Hematopoietic multipotent progenitor cell treated with erythropoietin and hydrocortisone succinate and interleukin-3 and kit ligand, for 15 days (in vitro differentiated cells): ENCODE data around the gene GOLPH3.
"Not testable (repeated sequence)": the region's sequence is repeated elsewhere in the genome, so short reads cannot be mapped to it uniquely, and the experiment has no call there.

Experiments used
- DNase-seq: peaks from one replicate; pipeline ENCODE4 v3.0.0-alpha.2; 2015; ENCODE audit warnings: low spot score

Gene GOLPH3

DNA sequence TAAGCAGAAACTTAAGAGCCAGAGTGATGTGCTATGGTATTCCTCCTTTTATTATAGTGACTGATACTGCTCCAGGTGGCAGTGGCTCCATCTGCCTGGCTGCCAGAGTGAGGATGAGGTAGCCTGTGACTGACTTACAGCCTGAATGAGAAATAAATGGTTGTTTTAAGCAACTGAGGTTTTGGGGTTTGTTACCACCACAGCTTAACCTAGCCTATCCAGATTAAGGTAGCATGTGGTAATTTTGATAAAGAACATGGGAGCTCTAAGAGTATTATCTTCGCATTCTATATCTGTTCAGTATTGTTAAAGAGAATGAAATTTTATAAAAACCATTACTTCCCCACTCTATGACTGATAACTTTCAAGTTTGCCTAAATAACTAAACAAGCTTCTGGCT, 39.0 kb downstream of the GOLPH3 start:
- no peak for DNase-seq

DNA sequence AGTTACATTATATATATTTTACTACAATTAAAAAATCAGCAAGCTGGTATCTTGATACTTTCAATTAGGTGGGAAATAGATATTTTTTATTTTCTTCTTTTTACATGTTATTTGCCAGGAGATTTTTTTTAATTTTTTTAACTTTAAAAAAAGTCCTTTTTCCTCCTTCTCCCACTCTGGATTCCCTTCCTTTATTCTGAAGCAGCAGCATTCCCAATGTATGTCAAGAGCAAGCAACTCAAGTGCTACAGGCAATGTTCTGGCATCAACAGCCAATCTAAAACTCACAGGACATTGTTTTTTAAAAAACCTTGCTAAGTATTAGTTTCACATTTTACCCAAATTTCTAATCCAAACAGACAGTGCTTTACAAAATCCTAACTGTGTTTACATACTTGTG, 41.4 kb downstream of the GOLPH3 start:
- no peak for DNase-seq

DNA sequence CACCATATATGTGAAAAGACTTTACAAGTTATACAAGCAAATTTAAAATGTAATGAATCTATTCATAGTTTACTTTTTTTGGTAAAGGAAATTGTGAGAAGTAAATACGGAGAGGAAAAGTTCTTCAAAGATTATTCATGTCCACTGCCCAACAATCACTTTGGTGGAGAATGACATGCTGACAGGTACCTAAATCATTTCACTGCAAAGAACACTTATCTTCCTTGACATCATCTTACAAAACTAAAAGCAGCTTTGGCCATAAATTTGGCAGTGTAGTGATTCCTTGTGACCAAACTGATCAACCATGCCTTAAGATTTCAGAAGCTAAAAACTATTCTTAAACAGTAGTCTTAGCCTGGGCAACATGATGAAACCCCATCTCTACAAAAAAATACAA, 42.5 kb downstream of the GOLPH3 start:
- no peak for DNase-seq

DNA sequence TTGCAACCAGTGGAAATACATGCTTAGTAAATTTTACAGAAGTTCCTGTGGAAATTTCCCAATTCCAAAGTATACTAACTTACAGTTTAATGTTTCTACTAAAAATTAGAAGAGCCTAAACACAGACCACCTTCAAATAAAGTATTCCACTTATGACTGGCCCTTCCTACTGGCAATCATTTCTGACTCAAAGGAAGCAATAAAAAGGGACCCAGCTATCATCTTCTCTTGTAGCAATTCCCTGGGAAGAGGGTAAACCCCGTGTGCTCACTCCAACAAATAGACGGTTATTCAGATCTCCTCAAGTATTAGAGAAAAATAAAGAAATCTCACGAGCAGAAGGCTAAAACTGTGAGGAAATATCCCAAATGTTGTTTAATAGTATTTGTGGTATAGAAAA, 43.3 kb downstream of the GOLPH3 start:
- DNase-seq, result no peak

DNA sequence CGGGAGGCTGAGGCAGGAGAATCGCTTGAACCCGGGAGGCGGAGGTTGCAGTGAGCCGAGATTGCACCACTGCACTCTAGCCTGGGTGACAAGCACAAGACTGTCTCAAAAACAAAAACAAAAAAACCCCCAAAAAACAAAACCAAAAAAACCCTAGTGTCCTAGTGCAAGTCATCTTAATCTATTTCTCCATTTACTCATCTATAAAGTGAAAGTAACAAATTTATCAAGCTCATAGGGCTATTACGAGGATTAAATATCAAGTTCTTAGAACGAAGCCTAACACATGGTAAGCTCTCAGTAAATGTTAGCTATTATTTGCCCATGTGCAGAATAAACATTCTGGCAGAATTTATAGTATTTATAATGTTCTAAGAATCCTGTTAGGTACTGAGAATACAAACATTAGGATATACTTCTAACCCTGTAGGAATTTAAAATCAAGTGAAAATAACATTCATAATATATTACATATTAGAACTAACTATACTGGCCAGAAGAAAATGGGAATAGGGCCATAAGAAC, 45.0 kb downstream of the GOLPH3 start:
- DNase-seq, result no peak

DNA sequence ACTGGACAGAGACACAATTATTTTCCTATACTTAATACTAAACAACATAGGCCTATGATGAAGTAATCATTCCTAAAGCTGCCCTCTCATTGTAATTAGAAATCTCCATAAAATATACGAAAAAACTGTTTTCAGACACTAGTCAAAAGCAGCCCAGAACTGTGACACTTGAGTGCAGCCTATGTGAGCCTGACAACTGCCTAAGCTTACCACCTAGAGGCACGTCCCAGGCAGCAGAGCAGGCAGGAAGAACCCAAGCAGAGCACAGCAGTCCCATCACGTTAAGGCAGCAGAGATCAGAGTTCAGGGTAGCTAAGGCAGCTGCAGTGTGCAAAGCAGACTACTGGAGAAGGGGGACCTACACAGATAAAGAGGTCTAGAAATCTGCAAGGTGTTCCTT, 46.4 kb downstream of the GOLPH3 start:
- no peak for DNase-seq

DNA sequence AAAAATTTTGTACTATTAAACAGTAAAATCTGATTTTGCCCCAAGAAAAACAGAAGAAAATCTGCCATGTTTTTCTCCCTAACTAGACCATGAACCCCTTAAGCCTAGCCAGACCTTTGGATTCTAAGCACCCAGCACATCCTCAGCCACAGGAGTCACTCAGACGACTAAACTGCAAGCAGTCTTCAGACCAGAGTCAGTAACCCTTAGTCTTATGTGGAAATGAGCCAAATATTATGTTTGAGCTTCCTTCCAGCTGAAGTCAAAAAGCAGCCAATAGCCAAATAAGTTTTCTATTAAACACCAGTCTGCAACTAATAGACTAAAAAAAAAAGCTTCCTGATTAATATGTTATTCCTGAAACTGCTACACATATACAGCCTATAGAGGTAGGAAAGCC, 47.4 kb downstream of the GOLPH3 start:
- no peak for DNase-seq

DNA sequence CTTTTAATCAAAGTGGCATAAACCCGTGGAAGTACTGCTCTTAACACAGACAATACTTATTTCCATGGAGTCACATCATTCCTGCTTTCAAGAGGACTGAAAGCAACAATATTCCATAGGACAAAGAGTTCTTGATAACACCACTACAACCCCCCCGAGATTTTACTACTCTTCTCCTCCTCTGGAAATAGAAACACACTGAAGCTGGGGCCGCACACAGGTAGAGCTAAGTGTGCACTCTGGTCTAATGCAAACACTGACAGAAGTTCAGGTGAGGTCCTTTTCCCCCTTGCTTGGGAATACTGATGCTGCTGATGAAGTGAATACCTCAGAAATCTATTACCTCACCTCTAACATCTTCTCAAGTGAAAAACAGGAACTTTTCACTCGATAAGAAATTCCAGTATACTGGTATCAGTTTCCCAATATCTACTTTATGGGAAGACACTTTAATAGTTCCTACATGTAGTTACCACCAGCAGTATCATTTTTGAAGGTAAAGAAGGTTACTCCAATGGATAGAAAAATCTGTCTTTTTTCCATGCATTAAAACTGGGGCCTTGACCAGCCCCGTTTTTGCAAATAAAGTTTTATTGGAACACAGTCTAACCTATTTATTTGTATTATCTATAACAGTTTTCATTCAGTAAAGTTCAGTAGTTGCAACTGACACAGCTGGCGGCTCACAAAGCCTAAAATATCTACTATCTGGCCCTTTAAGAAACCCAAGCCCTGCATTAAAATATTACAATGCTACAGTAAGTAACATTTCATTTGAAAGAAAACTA, 50.0 kb downstream of the GOLPH3 start:
- no peak for DNase-seq

DNA sequence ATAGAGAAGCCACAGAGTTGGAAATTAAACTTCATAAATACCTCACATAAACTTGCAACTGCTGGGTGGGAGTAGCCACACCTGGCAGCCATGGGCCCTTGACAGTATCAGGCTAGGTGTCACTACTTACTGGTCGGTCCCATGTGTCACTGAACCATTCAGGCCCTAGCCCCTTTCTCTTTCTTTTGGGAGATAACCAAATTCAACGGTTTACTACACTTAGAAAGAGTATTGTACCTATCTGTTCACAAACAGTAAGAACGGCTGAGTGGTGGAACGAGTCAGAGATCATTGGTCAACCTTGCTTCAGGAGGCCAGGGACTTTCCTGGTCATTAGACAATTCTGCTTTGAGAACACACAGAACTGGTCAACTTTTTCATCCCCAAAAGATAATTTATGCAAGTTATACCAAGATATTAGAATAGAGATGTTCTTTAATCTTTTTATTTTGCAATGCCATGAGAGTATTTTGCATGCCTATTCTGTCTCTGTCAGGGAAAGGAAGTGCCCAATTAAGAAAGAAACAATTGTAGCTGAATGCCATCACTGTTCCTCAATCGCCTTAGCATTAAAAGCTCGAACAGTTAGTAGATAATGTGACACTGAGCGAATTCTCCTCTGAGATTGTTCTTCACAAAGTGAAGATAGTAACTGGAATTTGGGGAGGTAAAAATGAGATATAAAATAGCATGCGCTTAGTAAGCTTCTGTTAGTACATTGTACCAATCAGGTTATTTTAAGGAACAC, 50.9 kb downstream of the GOLPH3 start:
- DNase-seq, result no peak

DNA sequence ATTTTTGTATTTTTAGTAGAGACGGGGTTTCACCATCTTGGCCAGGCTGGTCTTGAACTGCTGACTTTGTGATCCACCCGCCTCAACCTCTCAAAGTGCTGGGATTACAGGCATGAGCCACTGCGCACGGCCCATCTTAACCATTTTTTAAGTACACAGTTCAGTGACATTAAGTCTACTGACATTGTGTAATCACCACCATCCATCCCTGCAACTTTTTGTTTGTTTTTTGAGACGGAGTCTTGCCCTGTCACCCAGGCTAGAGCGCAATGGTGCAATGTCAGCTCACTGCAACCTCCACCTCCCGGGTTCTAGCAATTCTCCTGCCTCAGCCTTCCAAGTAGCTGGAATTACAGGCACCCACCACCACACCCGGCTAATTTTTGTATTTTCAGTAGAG, 55.2 kb downstream of the GOLPH3 start:
- DNase-seq, result not testable (repeated sequence)

DNA sequence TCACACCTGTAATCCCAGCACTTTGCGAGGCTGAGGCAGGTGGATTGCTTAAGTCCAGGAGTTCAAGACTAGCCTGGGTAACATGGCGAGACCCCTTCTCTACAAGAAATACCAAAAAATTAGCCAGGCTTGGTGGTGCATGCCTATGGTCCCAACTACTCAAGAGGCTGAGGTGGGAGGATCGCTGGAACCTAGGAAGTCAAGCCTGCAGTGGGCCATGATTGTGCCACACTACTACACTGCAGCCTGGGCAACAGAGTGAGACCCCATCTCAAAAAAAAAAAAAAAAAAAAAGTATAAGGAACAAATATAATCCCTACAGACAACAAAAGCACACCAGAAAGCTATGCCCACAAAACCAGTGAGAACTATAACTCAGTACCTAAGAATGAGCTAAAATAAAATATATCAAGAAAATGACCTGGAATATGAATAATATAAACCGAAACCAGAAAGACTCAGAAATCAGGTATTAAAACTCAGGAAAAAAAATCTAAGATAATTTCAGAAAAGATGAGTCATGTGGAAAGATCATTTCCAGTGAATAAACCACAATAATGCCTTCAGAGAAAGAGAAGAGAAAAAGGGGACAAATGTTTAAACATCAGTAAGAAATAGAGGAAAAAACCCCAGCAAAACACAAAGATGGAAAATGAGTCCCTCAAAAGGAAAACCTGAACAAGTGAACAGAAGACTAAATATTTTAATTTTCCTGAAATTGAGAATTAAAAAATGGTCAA, 57.4 kb downstream of the GOLPH3 start:
- DNase-seq, result no peak

DNA sequence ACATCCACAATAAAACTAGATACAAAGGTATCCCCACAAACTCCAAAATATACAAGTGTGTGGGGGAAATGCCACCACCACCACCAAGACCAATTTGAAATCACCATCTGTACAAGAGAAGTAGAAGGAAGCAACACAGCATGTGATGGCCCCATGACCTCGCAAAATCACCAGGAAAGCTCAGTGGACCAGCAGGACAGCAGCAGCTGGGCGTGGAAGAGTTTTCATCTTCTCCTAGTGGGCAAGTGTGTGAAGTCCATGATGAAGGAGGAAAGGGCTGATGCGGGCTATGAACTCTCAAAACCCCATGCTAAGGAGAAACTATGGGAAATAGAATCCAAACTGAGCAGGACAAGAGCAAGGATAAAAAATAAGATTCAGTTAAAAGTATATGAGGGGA, 58.1 kb downstream of the GOLPH3 start:
- DNase-seq, result no peak

DNA sequence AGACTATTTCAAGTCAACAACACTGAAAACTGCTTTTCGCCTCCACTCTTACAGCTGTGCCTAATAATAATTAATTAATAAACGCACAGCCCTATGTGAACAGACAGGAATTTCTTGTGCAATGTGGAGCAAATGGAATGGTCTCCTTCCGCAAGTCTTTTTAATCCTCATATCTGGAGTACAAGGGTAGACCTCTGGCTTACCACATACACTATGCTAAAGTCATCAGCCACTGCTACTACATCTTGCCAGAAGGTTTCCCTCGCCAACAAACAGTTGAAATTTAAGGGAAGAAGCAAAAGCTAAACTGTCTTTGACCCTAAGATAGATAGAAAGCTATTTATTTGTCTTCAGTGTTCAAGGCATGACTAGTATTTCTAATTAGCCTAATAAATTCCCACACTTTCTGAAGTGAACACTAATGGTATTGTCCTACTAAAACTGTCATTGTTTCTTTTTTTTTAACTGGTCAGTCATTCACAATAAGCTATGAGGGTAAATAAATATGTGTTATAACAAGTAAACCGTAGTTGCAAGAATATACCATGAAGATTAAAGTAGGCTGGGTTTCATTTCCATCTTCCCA, 63.9 kb downstream of the GOLPH3 start:
- no peak for DNase-seq

DNA sequence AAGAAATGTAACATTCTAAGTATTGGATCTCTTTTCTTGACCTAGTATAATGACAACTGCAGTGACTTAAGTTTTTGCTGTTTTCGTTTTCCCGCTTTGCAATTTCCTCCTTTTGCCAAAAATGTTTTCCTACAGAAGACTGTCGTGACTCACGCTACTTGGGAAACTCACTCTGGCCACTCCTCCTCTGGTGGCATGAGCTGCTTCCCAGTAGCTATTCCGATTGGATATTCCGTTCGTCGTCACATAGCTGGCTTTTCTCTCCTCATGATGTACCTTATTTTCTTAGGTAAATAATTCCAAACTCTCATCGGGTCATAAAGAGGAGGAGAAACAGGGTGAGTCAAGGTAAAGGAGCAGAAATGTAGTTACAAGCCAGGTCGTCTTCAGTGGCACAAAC, 64.9 kb downstream of the GOLPH3 start:
- DNase-seq, result no peak

DNA sequence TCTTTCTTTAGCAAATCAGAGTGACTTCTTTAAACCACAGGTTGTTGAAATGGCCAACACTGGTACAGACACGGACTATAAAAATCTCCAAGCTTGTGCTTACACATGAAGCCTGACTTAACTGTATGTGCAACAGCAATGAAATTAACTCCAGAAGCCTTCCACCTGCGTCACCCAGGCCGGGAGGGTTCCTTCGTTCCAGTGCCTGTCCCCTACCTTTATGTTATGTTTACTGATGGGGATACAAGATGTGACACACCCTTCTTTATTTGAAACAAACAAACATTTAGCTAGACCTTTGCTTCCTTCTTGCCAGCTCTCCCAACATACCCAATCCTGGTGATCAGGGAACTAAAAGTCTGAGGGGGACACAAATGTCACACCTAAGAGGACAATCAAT, 66.0 kb downstream of the GOLPH3 start:
- no peak for DNase-seq

DNA sequence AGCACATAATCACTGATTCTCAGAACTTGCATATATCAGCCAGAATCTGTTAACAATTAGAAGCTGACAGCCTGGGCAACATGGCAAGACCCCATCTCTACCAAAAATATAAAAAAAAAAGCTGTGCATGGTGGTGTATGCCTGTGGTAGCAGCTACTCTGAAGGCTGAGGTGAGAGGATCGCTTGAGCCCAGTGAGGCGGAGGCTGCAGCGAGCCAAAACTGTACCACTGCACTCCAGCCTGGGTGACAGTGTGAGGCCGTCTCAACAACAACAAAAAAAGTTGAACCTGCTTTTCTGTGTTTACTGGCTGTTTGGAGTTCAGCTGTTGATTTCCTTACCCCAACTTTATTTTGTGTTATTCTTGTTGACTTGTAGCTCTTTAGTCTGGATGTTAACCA, 66.8 kb downstream of the GOLPH3 start:
- no peak for DNase-seq

DNA sequence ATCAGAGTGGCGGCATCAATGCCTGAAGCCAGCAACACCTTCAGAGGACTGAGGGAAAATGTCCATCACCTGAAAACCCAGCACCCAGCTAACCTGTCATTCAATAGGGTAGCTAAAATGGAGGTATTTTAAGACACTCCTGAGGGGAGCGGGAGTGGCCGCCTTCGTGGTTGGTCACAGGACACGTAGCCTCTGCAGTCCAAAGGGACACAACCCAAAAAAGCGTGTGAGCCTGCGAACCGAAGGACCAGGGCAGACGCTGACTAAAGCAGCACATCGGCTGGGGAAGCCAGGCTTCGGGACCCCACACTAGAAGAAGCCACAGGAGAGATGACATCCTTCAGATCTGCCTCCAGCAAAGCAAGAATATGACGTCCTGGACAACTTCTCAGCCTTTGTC, 70.6 kb downstream of the GOLPH3 start:
- no peak for DNase-seq

DNA sequence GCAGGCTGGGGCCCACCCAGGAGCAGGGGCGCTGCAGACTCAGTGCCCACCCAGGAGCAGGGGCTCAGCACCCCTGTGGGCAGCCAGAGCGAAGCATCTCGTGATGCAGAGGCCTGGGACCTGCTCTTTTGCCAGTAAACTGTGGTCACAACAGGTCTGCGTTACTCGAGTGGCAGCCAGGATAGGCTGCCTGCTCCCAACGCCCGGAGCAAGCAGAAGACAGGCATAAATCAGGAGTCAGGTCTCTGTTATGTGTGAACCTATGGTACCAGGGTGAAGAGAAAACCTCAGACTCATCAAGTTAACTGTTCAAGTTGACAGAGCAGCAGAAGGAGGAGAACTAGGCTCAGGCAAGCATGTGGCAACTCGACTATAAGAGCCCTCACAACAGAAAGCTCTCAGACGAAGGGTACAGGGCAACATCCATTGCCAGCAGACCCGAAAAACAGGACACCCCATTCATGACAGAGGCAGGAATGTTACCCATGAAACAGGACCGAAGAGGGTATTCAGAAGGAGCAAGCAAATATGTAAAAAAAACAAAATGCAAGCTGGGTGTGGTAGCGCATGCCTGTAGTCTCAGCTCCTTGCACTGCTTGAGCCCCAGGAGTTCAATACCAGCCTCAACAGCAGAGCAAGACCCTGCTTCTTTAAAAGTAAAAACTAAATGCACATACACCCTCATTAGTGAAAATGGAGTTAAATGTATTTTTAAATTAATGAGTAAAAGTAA, 71.7 kb downstream of the GOLPH3 start:
- DNase-seq, result no peak

DNA sequence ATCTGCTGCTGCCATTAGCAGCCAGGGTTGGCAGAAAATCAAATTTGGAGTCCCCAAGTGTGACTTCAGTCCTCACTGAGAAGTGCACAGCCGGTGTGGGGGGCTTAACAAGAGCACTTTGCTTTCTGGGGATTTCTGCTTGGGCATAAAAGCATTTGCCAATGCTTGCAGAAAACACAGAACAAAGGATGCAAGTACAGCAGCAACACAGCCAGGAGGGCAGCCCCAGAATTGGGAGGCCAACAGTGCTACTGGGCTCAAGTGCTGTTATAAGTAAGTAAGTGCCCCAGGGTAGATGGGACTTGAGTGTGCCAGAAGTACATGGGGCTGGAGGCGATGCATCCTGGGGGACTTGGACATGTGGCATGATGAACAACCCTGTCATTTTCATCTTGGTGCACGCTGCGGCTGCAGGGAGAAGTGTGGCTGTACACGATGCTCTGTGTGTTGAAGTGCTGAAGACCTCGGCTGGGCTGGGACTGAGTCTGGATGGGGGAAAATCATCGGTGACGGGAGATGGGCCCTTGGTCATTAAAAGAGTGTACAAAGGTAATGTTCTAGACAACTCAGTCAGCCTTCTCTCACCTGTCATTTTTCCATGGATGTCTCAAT, 73.3 kb downstream of the GOLPH3 start:
- DNase-seq, result no peak

DNA sequence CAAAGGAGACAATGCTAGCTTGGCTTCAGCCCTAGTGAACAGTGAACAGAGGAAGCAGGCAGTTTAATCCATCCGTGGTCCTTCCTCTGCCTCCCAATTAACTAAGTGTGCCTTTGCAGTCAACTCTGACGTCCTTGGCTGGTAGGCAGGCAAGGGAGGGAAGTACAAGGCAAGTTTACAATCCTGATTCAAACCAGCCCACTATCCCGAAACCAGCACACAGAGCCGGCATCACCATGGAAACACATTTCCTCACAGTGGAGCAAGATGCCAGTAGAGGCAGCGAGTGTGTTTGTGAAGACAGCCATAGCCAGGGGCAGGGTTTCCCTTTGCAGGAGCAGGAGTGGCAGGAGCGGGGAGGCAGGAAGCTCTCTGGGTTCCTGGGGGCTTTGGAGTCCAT, 73.9 kb downstream of the GOLPH3 start:
- DNase-seq, result no peak

DNA sequence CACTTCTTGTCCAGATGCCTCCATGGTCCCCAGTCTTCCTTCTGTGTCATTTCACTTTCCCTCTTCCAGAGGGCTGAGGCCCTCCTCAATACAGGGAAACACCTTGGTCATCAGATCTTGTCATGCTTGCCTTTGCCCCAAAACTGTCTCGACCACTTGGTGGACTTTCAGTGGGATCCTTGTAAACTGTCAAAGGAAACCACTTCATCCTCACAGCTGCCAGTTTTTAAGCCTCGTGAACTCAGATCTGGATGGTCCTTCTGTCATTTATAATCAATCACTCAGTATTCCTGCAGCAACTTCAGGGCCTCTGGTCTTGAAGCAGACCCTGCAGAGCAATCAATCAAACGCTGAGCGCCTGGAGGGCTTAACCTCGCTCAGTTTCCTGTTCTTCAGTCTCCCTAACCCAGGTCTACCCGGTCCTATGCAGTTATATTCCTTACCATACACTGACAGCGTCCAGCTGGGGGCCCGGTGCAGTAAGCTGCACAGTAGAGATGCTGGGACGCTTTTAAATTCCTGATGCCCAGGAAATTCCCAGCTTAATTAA, 74.6 kb downstream of the GOLPH3 start:
- no peak for DNase-seq
